Erythroblast (primary cell): Measurements from ENCODE around the gene RPP21.

Source experiments
- GATA1 ChIP-seq: IDR thresholded peaks from 2 replicates; pipeline ENCODE4 v1.6.1; 2011; ENCODE audit warnings: low read depth, mild to moderate bottlenecking, control low read depth, low read length, moderate library complexity
- POLR2A ChIP-seq: IDR thresholded peaks from 2 replicates; pipeline ENCODE4 v1.6.1; 2011; ENCODE audit warnings: mild to moderate bottlenecking, low read length

GRCh38 chr6:30356536-30356935 is 11.6 kb downstream of the RPP21 start:
- TF ChIP-seq POLR2A = no peak
- TF ChIP-seq GATA1 = no peak
